GM12878 (cell line): ENCODE data around the gene DNAAF8. TPM values are rescaled to one million over a fixed set of nuclear protein-coding genes. Genes with fewer than 3 reads are reported as not detected.

Experiments used
- ATAC-seq: fragments of 200-7000 bp; cut with Tn5 transposase; 3 replicates; pipeline ENCODE4 v1.9.1; 2020; ENCODE audit warnings: mild to moderate bottlenecking, moderate library complexity
- BruUV-seq: library from RNA; stranded (reverse); fragments of 400-500 nt; replicated peaks from 2 replicates; lab custom pipeline; 2021; lab: Mats Ljungman, UMichigan
- CTCF ChIA-PET: fragments of 300-600 bp; sonication (Branson Sonifier 250); formaldehyde crosslinking; extraction: SDS; loops from one replicate; lab custom pipeline; 2021; ENCODE audit warnings: inconsistent platforms; lab: Yijun Ruan, JAX
- POLR2A ChIA-PET: fragments of 350-600 bp; formaldehyde crosslinking; extraction: SDS; loops from one replicate; lab custom pipeline; 2021; ENCODE audit warnings: inconsistent platforms; lab: Charles Lee
- RAD21 ChIA-PET: fragments of 300-600 bp; sonication (Branson Sonifier 250); formaldehyde crosslinking; loops from one replicate; lab custom pipeline; 2023; ENCODE audit warnings: antibody characterized with exemption; ENCODE audit not compliant: unreplicated experiment; lab: Charles Lee
- SMC1A ChIA-PET: fragments of 300-600 bp; sonication (Branson Sonifier 250); formaldehyde crosslinking; loops from one replicate; lab custom pipeline; 2023; ENCODE audit not compliant: unreplicated experiment, uncharacterized antibody; lab: Charles Lee
- DNase-seq: peaks from one replicate; pipeline ENCODE4 v3.0.0-alpha.2; 2011; ENCODE audit warnings: low read depth, low spot score
- FAIRE-seq: peaks from 3 replicates; lab custom pipeline; 2011; peaks lifted over from hg19 to GRCh38; lab: Jason Lieb, UNC
- H2AFZ ChIP-seq: 2 replicates; pipeline ENCODE4 v1.6.0; 2011; ENCODE audit warnings: low read depth, low read length, control low read depth; ENCODE audit not compliant: control insufficient read depth
- H3K27ac ChIP-seq: 2 replicates; pipeline ENCODE4 v1.5.1; 2011; ENCODE audit warnings: control low read depth; ENCODE audit not compliant: control insufficient read depth, insufficient read depth
- H3K27me3 ChIP-seq, 2 experiments: replicated peaks in 1 of 2; 2 replicates each; pipeline versions ENCODE4 v1.6.0 to v1.6.1; 2011; ENCODE audit warnings: low read length in 1 of 2; ENCODE audit not compliant: control insufficient read depth in 2 of 2, insufficient read depth in 2 of 2
- H3K36me3 ChIP-seq, 2 experiments: 2 replicates each; pipeline ENCODE4 v1.5.1; 2011; ENCODE audit warnings: low read length in 1 of 2; ENCODE audit not compliant: control insufficient read depth in 2 of 2, insufficient read depth in 2 of 2
- H3K4me1 ChIP-seq: 2 replicates; pipeline ENCODE4 v1.6.1; 2011; ENCODE audit warnings: mild to moderate bottlenecking, low read length, moderate library complexity, mixed read lengths; ENCODE audit not compliant: control insufficient read depth, insufficient read depth
- H3K4me2 ChIP-seq: 2 replicates; pipeline ENCODE4 v1.6.0; 2011; ENCODE audit warnings: control low read depth; ENCODE audit not compliant: control insufficient read depth, insufficient read depth
- H3K4me3 ChIP-seq: fragments of 200-600 bp; sonication (generic); 2 replicates; pipeline ENCODE4 v1.5.1; 2016
- H3K79me2 ChIP-seq: 2 replicates; pipeline ENCODE4 v1.6.0; 2011; ENCODE audit warnings: low read length; ENCODE audit not compliant: control insufficient read depth, insufficient read depth
- H3K9ac ChIP-seq: 2 replicates; pipeline ENCODE4 v1.8.0; 2011; ENCODE audit warnings: low read length, control low read depth, mixed read lengths; ENCODE audit not compliant: control insufficient read depth, insufficient read depth
- H3K9me3 ChIP-seq: replicated peaks from 3 replicates; pipeline ENCODE4 v1.5.1; 2011; ENCODE audit warnings: mild to moderate bottlenecking, low read length; ENCODE audit not compliant: control insufficient read depth, insufficient read depth
- H4K20me1 ChIP-seq: 2 replicates; pipeline ENCODE4 v1.6.0; 2011; ENCODE audit not compliant: control insufficient read depth, insufficient read depth
- ATF7 ChIP-seq: fragments of 450-650 bp; IDR thresholded peaks from 2 replicates; pipeline ENCODE4 v1.6.1; 2016; ENCODE audit warnings: low read depth, mild to moderate bottlenecking
- BCLAF1 ChIP-seq: fragments of 450-650 bp; IDR thresholded peaks from 2 replicates; pipeline ENCODE4 v1.6.1; 2017; ENCODE audit warnings: antibody characterized with exemption, mild to moderate bottlenecking, moderate library complexity
- DPF2 ChIP-seq: fragments of 450-650 bp; IDR thresholded peaks from 2 replicates; pipeline ENCODE4 v1.6.1; 2017; ENCODE audit warnings: mild to moderate bottlenecking
- EP300 ChIP-seq, 2 experiments: fragments of 150-350 bp in 1 of 2; IDR thresholded peaks; 2 replicates each; pipeline ENCODE4 v1.6.1; 2011 to 2012; ENCODE audit warnings: low read depth in 2 of 2, low read length in 2 of 2, borderline replicate concordance in 1 of 2, improper control_type of control experiment in 1 of 2, inconsistent platforms in 1 of 2; ENCODE audit not compliant: control insufficient read depth in 1 of 2
- FOXK2 ChIP-seq: fragments of 450-650 bp; IDR thresholded peaks from 2 replicates; pipeline ENCODE4 v1.6.1; 2017; ENCODE audit warnings: mild to moderate bottlenecking, moderate library complexity
- MXI1 ChIP-seq: fragments of 150-350 bp; IDR thresholded peaks from 2 replicates; pipeline ENCODE4 v1.6.1; 2011; ENCODE audit warnings: low read depth, mild to moderate bottlenecking, inconsistent platforms, low read length, improper control_type of control experiment
- NR2C1 ChIP-seq: fragments of 450-650 bp; IDR thresholded peaks from 2 replicates; pipeline ENCODE4 v1.6.1; 2017; ENCODE audit warnings: antibody characterized with exemption, mild to moderate bottlenecking, moderate library complexity
- NR2C2 ChIP-seq: IDR thresholded peaks from 2 replicates; pipeline ENCODE4 v1.6.1; 2011; ENCODE audit warnings: borderline replicate concordance, low read depth; ENCODE audit not compliant: control insufficient read depth, insufficient read length
- NR2F1 ChIP-seq: fragments of 450-650 bp; conservative IDR thresholded peaks from 2 replicates; pipeline ENCODE4 v1.6.1; 2017; ENCODE audit warnings: mild to moderate bottlenecking
- POLR2AphosphoS2 ChIP-seq: IDR thresholded peaks from 2 replicates; pipeline ENCODE4 v1.6.1; 2011; ENCODE audit warnings: low read depth, mild to moderate bottlenecking, low read length, improper control_type of control experiment, moderate library complexity
- SIN3A ChIP-seq: IDR thresholded peaks from 2 replicates; pipeline ENCODE4 v1.6.1; 2012; ENCODE audit warnings: low read depth, low read length, improper control_type of control experiment
- SMAD5 ChIP-seq: IDR thresholded peaks from 2 replicates; pipeline ENCODE4 v1.6.1; 2016; ENCODE audit warnings: antibody characterized with exemption, low read depth
- ZNF217 ChIP-seq: fragments of 450-650 bp; IDR thresholded peaks from 2 replicates; pipeline ENCODE4 v1.6.1; 2017; ENCODE audit warnings: antibody characterized with exemption, mild to moderate bottlenecking
- ZNF24 ChIP-seq: fragments of 450-650 bp; IDR thresholded peaks from 2 replicates; pipeline ENCODE4 v1.6.1; 2017; ENCODE audit warnings: antibody characterized with exemption, mild to moderate bottlenecking
- ZNF274 ChIP-seq: IDR thresholded peaks from one replicate; pipeline ENCODE4 v1.8.0; 2011; ENCODE audit not compliant: insufficient read length, insufficient read depth
- ZZZ3 ChIP-seq: IDR thresholded peaks from 2 replicates; pipeline ENCODE4 v1.6.1; 2011; ENCODE audit warnings: low read depth; ENCODE audit not compliant: control insufficient read depth, insufficient read length
- WGBS: methylation state at CpG from one replicate; pipeline ENCODE4 v1.1.6; 2016; ENCODE audit warnings: low lambda C conversion rate; ENCODE audit not compliant: insufficient replicate concordance, insufficient coverage; ENCODE audit errors: missing lambda C conversion rate; 5-methylcytosine and 5-hydroxymethylcytosine counted together
- in situ Hi-C: fragments of 300-500 bp; cut with MboI; formaldehyde crosslinking; loops from 9 replicates; pipeline ENCODE4 v1.14.3; 2018; ENCODE audit warnings: mixed read lengths
- intact Hi-C: fragments of 100-400 bp; cut with micrococcal nuclease; formaldehyde crosslinking; loops from one replicate; pipeline ENCODE4 v1.14.2; 2022; ENCODE audit not compliant: unreplicated experiment
- polyA plus RNA-seq, 11 experiments: library from polyadenylated mRNA; depleted of rRNA in 4 of 11; unstranded in 6 of 11; stranded (reverse) in 5 of 11; fragments of >200 nt; fragmentation: Nextera tagmentation in 4 of 11; fragmentation: Illumina TruSeq in 1 of 11; extraction: Ambion mirVana in 4 of 11; extraction: Trizol in 1 of 11; gene quantifications; 1 replicate in 1 of 11; 2 replicates in 10 of 11; pipeline versions ENCODE4 v1.2.1 to v1.2.3, GENCODE V29; 2011 to 2016; ENCODE audit warnings: inconsistent platforms in 2 of 11, missing spikeins in 2 of 11, low read depth in 1 of 11
- total RNA-seq, 4 experiments: library from RNA; depleted of rRNA in 3 of 4; stranded (reverse); fragments of >200 nt in 3 of 4; fragmentation: Illumina TruSeq in 1 of 4; extraction: Trizol in 1 of 4; gene quantifications; 2 replicates each; pipeline versions ENCODE4 v1.2.1 to v1.2.3, GENCODE V29; 2013 to 2021

The DNAAF8 gene
- total and polyA plus RNA-seq, 10 of the 15 experiments (the other 5 are each of a cell fraction or from before 2014, with no cell fraction given) = 0.01 to 0.78 (median 0.22) TPM; not detected in 2

GRCh38 chr16:4714996-4715395 is 19.3 kb upstream of the DNAAF8 start:
- no peak overlapping the region for H2AFZ ChIP-seq
- SMC1A ChIA-PET = no interaction called here
- DNase-seq (no peak), FAIRE-seq (no peak), ATAC-seq (no peak)
- CTCF ChIA-PET = no interaction called here
- 97% methylated on average over 2 of the region's 2 CpGs for WGBS
- H3K36me3 ChIP-seq = peaks cover 0 to 4% of the 10 kb centered on the region in 2 experiments; a peak in 3 of 4 replicates
- RAD21 ChIA-PET = no interaction called here
- no peaks in the 10 kb centered on the region for H4K20me1 ChIP-seq
- no peak overlapping the region for H3K4me3 ChIP-seq
- in situ Hi-C loops (no loop called here), intact Hi-C loops (no loop called here)
- H3K4me1 ChIP-seq = peaks cover 7% of the 10 kb centered on the region; the same call in 1 of the 2 replicates
- BruUV-seq = no TSS peak
- H3K79me2 ChIP-seq = no peaks in the 10 kb centered on the region
- POLR2A ChIA-PET = interaction anchor here (0.6 kb wide), 1 partner anchor 85 kb away, joined by 3 read pairs; no protein-coding TSS in a partner anchor
- H3K4me2 ChIP-seq = no peak overlapping the region
- no peak overlapping the region for H3K9ac ChIP-seq
- H3K9me3 ChIP-seq = no peaks in the 10 kb centered on the region
- no peak for TF ChIP-seq NR2C1
- TF ChIP-seq, all 136 proteins: peak for 0
- Histone ChIP-seq H3K27me3 (no peaks in the 10 kb centered on the region), H3K27ac (no peak overlapping the region)

DNA sequence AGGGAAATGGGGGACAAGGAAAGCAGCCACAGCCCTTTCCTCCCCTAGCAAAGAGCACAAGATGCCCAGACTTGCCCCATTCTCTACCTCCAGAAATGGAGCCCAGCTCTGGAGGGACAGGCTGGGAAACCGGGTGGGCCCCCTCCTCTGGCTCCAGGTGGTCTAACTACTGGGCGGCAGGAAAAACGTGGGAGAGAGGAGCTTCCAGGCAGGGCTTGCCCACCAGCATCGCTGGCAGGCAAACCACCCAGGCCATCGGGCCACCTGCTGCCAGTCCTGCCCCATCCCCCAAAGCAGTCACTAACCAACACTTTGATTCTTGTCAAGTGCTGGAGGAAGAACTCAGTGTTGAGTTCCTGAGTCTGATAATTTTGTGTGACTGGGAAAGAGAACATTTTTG is 15.9 kb upstream of the DNAAF8 start:
- FAIRE-seq (no peak), DNase-seq (no peak), ATAC-seq (no peak)
- intact Hi-C loops (no loop called here), in situ Hi-C loops (no loop called here)
- RAD21 ChIA-PET = no interaction called here
- Histone ChIP-seq H3K4me1 (peaks cover 7% of the 10 kb centered on the region; the same call in 1 of the 2 replicates), H3K27me3 (no peaks in the 10 kb centered on the region), H3K36me3 (peaks cover 0 to 4% of the 10 kb centered on the region in 2 experiments; a peak in 3 of 4 replicates), H3K9ac (no peak overlapping the region), H2AFZ (no peak overlapping the region), H3K9me3 (no peaks in the 10 kb centered on the region), H3K27ac (0 out of 2 replicates have a peak overlapping the region, but pooled peaks have one; percentile 39), H3K4me3 (no peak overlapping the region), H4K20me1 (no peaks in the 10 kb centered on the region), H3K4me2 (no peak overlapping the region), H3K79me2 (no peaks in the 10 kb centered on the region)
- WGBS = 33% methylated on average over 5 of the region's 5 CpGs
- SMC1A ChIA-PET = no interaction called here
- TF ChIP-seq ZNF274 (no peak), SIN3A (no peak), SMAD5 (no peak), NR2F1 (no peak), NR2C2 (no peak), ZNF24 (no peak), ZZZ3 (no peak), EP300 (IDR thresholded peaks at IDR 0.05; ENCODE audit: borderline replicate concordance in 1 of 2, control insufficient read depth in 1 of 2, low read depth in 2 of 2, low read length in 2 of 2) (no peak), BCLAF1 (no peak), DPF2 (no peak), MXI1 (no peak), FOXK2 (no peak), POLR2AphosphoS2 (no peak), ZNF217 (no peak), ATF7 (no peak)
- CTCF ChIA-PET = no interaction called here
- POLR2A ChIA-PET = no interaction called here
- no TSS peak for BruUV-seq
